HFF-Myc (cell line): ENCODE results near the gene LARP4.

Experiments
- DNase-seq: peaks from one replicate; pipeline ENCODE4 v3.0.0-alpha.2; 2011; ENCODE audit warnings: low read depth; ENCODE audit errors: extremely low read depth
- H3K4me3 ChIP-seq: replicated peaks from 2 replicates; pipeline ENCODE4 v1.5.1; 2011; ENCODE audit warnings: low read depth, mild to moderate bottlenecking, control low read depth, low read length
- TF ChIP-seq, protein P1 (sequence below): IDR thresholded peaks from 2 replicates; pipeline ENCODE4 v1.5.1; 2012; ENCODE audit warnings: mild to moderate bottlenecking, low read depth, low read length, control low read depth; ENCODE audit errors: missing control alignments

The LARP4 gene

DNA sequence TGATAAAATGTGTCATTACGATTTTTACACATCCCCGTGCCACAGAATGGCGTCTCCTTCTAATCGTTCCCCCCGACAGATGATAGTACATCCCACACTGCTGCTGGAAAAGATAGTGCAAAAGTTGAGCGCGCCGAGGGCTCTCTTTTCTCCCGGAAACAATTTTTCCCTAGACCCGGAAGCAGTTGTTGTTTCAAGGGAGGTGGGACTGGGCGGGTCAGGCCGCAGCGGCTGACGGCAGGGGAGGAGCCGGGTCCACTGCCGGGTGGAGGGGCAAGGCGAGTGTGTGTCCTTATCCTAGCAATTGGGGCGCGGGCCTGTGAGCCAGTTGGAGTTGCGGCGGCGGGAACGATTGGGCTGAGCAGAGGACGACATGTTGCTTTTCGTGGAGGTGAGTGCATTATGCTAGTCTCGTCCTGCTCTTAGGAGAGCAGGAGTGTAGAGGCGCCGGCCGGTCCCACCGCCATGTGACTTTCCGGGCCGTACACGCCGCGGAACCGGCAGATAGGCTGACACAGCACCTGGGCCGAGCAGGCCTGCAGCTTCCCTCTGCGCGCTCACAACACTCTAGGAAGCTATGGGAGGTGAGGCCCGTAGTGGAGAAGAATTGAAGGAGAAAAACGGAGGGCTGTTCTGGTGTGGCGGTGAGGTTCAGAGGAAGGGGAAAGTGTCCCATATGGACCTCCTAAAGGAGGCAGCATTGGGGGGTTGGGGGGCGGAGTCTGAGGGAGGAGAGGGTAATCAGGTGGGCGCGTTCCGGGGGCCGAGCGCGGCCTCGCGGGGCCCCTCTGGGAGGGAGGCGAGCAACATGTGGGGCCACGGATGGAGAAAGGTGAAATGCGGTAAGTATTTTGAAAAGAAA lies at the start of gene LARP4:
LARP4 (plus strand) TSS at position 248 of the 862 bp plus-strand sequence; CDS start at position 374, 126 bp downstream.
- H3K4me3 ChIP-seq: peak within 1 kb of the TSS; percentile 78
- TF ChIP-seq, protein P1, sequence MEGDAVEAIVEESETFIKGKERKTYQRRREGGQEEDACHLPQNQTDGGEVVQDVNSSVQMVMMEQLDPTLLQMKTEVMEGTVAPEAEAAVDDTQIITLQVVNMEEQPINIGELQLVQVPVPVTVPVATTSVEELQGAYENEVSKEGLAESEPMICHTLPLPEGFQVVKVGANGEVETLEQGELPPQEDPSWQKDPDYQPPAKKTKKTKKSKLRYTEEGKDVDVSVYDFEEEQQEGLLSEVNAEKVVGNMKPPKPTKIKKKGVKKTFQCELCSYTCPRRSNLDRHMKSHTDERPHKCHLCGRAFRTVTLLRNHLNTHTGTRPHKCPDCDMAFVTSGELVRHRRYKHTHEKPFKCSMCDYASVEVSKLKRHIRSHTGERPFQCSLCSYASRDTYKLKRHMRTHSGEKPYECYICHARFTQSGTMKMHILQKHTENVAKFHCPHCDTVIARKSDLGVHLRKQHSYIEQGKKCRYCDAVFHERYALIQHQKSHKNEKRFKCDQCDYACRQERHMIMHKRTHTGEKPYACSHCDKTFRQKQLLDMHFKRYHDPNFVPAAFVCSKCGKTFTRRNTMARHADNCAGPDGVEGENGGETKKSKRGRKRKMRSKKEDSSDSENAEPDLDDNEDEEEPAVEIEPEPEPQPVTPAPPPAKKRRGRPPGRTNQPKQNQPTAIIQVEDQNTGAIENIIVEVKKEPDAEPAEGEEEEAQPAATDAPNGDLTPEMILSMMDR: no peak
- peak; percentile 90 for DNase-seq

DNA sequence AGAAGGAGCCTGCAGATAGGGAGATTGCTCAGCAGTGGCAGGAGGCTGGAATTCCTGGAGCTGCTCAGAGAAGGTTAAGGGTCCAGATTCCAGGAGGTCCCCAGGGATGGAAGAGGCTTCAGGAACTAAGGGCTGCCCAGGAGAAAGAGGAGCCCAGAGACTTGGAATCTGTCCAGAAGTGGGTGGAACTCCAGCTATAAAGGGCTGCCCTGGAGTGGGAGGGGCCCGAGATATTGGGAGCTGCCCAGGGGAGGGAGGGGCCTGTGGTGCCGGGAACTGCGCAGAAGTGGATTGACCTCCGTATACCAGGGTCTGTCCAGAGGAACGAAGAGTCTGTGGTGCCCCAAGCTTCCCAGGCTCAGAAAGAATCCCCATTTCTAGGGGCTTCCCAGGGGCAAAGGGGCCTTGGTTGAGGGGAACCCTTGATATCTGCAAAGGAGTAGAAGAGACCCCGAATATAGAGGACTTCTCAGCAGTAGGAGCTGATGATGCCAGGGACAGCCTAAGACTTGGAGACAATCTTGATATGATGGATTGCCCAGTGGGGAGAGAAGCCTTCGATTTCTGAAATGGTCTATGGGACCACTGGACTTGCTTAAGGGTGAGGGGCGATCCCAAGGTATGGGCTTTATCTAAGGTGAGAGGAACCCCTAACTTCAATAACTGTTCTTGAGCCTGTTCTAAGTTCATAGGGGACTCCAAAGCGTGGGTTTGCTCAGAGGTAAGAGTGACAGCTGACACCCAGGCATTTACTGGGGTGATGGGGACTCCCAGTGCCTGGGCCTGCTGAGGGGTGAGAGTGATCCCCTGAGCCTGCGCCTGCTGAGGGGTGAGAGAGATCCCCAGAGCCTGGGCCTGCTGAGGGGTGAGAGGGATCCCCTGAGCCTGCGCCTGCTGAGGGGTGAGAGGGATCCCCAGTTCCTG lies 49.3 kb upstream of the LARP4 start:
- TF ChIP-seq, protein P1: no peak

DNA sequence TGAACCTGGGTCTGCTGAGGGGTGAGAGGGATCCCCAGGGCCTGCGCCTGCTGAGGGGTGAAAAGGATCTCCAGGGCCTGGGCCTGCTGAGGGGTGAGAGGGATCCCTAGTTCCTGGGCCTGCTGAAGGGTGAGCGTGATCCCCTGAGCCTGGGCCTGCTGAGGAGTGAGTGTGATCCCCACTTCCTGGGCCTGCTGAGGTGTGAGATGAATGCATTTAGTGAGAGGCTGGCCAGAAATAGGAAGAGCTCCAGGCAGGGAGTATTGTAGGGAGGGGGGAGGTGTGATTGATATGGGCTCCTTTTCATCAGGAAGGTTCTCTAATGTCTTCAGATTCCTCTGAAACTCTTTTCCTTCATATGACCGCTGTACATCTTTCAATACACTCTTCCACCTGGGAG lies 47.3 kb upstream of the LARP4 start:
- TF ChIP-seq, protein P1: no peak
- no peak for DNase-seq
- no peak overlapping the region for H3K4me3 ChIP-seq

More for the DNA sequence above, 49.3 kb upstream of the LARP4 start:
- no peak for DNase-seq
- no peak overlapping the region for H3K4me3 ChIP-seq

DNA sequence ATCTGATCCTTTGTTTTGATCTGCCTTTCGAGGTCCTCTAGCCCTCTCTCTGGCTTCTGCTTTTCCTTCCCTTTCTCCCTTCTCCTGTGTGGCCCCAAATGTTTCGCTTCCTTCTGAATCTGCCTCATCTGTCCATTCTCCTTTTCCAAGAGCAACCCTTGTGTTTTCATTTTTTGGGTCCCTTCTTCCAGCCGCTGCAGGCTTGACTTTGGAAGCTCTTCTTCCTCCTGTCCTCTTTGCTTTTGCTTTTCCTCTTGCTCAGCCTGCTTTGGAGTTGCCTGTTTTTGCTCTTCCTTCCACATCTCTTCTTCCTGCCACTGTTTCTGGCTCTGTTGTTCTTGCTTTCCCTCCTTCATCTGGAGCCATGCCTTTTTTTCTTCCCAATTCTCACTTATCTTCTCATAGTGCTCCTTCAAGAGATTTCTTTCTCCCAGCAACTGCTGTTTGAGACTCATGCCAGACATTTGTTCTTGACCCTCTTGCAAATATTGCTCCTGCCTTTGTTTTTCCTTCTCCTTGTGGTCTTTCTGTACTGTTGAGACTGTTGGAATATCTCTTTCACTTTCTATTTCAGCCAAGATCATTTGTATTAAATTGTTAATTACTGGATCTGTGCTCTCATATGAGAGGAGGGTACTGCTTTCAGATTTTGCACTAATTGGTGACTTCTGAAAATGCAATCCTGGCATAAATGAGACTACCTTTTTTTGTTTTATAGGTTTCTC lies 46.7 kb upstream of the LARP4 start:
- TF ChIP-seq, protein P1: no peak
- DNase-seq: no peak
- H3K4me3 ChIP-seq: no peak overlapping the region

DNA sequence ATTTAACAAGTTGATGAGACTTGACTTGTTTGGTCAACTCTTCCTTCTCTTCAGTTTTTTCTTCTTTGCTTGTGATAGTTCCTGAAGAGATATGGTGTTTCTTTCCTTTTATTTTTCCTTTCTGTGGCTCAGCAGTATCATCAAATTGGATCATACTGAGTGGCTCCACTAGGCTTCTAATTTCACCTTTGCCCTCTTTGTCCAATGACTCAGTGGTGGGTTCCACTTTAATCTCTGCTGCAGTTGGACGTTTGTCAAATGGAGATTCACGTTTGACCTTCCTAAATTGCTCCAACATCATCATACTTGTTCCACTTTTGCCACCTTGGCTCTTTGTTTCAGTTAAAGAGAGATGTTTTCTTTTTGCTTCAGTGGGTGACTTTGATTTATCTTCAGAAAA lies 45.8 kb upstream of the LARP4 start:
- TF ChIP-seq, protein P1: no peak
- H3K4me3 ChIP-seq: no peak overlapping the region
- DNase-seq: no peak

DNA sequence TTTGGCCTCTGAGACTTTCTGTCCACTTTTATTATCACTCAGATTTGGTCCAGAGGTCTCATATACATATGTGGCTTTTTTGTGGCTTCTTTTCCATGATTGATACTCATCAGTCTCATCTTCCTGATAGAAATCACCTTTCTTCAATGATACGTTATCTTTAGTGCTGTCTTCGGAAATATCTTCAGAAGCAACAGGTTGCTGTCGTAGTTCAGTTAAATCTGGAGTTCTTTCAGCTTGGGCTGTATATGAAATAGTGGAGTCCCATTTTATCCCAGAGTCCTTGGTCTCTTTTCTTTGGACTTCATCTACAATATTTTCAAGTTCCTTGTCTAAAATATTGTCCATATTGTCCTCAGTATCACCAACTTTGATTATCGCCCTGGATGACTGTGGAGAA lies 45.3 kb upstream of the LARP4 start:
- H3K4me3 ChIP-seq: no peak overlapping the region
- DNase-seq: no peak
- TF ChIP-seq, protein P1: no peak
